ENCODE measurements around the gene APPL1. TPM values are rescaled to one million over a fixed set of nuclear protein-coding genes. Genes with fewer than 3 reads are reported as not detected.

APPL1 gene
- total and polyA plus RNA-seq, 9 of the 15 experiments (the other 6 are each of a cell fraction or from before 2014, with no cell fraction given): 2.8 to 12.3 (median 7.1) TPM

DNA sequence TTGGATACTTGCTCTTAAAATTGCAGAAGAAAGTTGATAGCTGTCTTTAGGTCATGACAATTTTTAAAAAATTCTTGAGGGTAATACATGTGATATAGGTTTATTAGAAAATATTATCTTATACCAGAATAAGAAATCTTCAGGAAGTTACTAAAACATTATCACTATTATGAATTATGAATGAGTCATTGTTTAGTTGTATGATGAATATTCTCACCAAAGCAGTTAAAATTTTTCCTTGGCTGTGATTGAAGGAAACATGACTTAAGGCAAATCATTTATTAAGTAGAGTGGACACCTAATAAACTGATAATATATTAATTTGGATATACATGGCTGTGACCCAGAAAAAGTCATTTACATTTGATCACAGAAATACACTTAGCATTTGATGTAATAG lies 30.1 kb downstream of the APPL1 start:
- ChIA-PET CTCF (ENCODE audit: low intra/inter-chr PET ratio) (no interaction called here), POLR2A (no interaction called here)
- no peak overlapping the region for H3K9ac ChIP-seq (ENCODE audit: insufficient read depth in 1 of 2, low read depth in 2 of 2, low read length in 2 of 2)
- FAIRE-seq: no peak
- no peak for TF ChIP-seq CHD4 (IDR thresholded peaks at IDR 0.05; ENCODE audit: insufficient read depth, insufficient replicate concordance, low read depth, low read length, poor library complexity, severe bottlenecking)
- no peak for TF ChIP-seq PHF8 (IDR thresholded peaks at IDR 0.05; ENCODE audit: borderline replicate concordance, low read length)
- TF ChIP-seq ZNF224 (CRISPR knock-in tag; IDR thresholded peaks at IDR 0.05): no peak
- TF ChIP-seq ZNF23 (CRISPR knock-in tag; IDR thresholded peaks at IDR 0.05): no peak
- no peak for TF ChIP-seq DIDO1 (tag; IDR thresholded peaks at IDR 0.05; ENCODE audit: low read depth)
- TF ChIP-seq SMAD2 (IDR thresholded peaks at IDR 0.05; ENCODE audit: low read depth, low read length): no peak
- no peak for TF ChIP-seq C11orf30 (IDR thresholded peaks at IDR 0.05; ENCODE audit: low read depth)
- TF ChIP-seq DPF2 (IDR thresholded peaks at IDR 0.05): no peak
- TF ChIP-seq, protein P1, sequence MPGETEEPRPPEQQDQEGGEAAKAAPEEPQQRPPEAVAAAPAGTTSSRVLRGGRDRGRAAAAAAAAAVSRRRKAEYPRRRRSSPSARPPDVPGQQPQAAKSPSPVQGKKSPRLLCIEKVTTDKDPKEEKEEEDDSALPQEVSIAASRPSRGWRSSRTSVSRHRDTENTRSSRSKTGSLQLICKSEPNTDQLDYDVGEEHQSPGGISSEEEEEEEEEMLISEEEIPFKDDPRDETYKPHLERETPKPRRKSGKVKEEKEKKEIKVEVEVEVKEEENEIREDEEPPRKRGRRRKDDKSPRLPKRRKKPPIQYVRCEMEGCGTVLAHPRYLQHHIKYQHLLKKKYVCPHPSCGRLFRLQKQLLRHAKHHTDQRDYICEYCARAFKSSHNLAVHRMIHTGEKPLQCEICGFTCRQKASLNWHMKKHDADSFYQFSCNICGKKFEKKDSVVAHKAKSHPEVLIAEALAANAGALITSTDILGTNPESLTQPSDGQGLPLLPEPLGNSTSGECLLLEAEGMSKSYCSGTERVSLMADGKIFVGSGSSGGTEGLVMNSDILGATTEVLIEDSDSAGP (CRISPR knock-in tag; IDR thresholded peaks at IDR 0.05): no peak
- TF ChIP-seq GABPA (tag; conservative IDR thresholded peaks at IDR 0.05; ENCODE audit: low read depth): no peak
- TF ChIP-seq ZSCAN32 (CRISPR knock-in tag; IDR thresholded peaks at IDR 0.05): no peak
- TF ChIP-seq NFE2 (IDR thresholded peaks at IDR 0.05; ENCODE audit: low read depth): no peak
- TF ChIP-seq ADNP (tag; IDR thresholded peaks at IDR 0.05): no peak
- no peaks in the 10 kb centered on the region for H3K9me1 ChIP-seq (ENCODE audit: control insufficient read depth, insufficient read depth, low read length)
- in situ Hi-C loops (cut with MboI): no loop called here
- no peaks in the 10 kb centered on the region for H3K79me2 ChIP-seq (ENCODE audit: control insufficient read depth, insufficient read depth, low read length)
- no peak overlapping the region for H3K4me2 ChIP-seq (ENCODE audit: insufficient read depth, low read length)
- no peak for ATAC-seq
- no peaks in the 10 kb centered on the region for H3K9me3 ChIP-seq (replicated peaks; ENCODE audit: control insufficient read depth, insufficient read depth, low read depth, low read length)
- no peak overlapping the region for H3K4me3 ChIP-seq
- DNase-seq (ENCODE audit: extremely low read depth in 1 of 4, low spot score in 3 of 4): no peak
- no peaks in the 10 kb centered on the region for H4K20me1 ChIP-seq (replicated peaks; ENCODE audit: control insufficient read depth, insufficient read depth, low read length)
- H3K4me1 ChIP-seq (replicated peaks in 1 of 2; ENCODE audit: control insufficient read depth in 2 of 2, insufficient read depth in 2 of 2, low read length in 2 of 2): no peaks in the 10 kb centered on the region
- intact Hi-C loops (cut with micrococcal nuclease): no loop called here
- no peak overlapping the region for H3K27ac ChIP-seq (ENCODE audit: extremely low read depth, low read depth, low read length)
- no peak overlapping the region for H2AFZ ChIP-seq (ENCODE audit: low read depth, low read length)
- H3K36me3 ChIP-seq (ENCODE audit: control insufficient read depth, insufficient read depth, low read length): peaks cover 13% of the 10 kb centered on the region; the same call in 1 of the 3 replicates
- no TSS peak for BruUV-seq (replicated peaks)
- no peaks in the 10 kb centered on the region for H3K27me3 ChIP-seq (ENCODE audit: control insufficient read depth in 2 of 2, insufficient read depth in 2 of 2, low read length in 2 of 2)

All from K562 (cell line).